IPS DF 6.9 (cell line): ENCODE results near the gene SNTN.
"Not testable (repeated sequence)": the region's sequence is repeated elsewhere in the genome, so short reads cannot be mapped to it uniquely, and the experiment has no call there.

Experiments
- DNase-seq: peaks from one replicate; pipeline ENCODE4 v3.0.0-alpha.2; 2013; ENCODE audit warnings: low read depth, low spot score
- H3K27ac ChIP-seq: one replicate; pipeline ENCODE4 v1.5.1; 2013; ENCODE audit warnings: low read length, control low read depth
- H3K27me3 ChIP-seq: 2 replicates; pipeline ENCODE4 v1.6.1; 2013; ENCODE audit warnings: mild to moderate bottlenecking, low read length; ENCODE audit not compliant: control insufficient read depth, insufficient read depth
- H3K36me3 ChIP-seq: 2 replicates; pipeline ENCODE4 v1.6.1; 2013; ENCODE audit warnings: low read length; ENCODE audit not compliant: control insufficient read depth, insufficient read depth
- H3K4me1 ChIP-seq: 2 replicates; pipeline ENCODE4 v1.6.1; 2013; ENCODE audit warnings: low read length; ENCODE audit not compliant: control insufficient read depth, insufficient read depth
- H3K4me3 ChIP-seq: 2 replicates; pipeline ENCODE4 v1.5.1; 2013; ENCODE audit warnings: mild to moderate bottlenecking, low read length
- H3K9me3 ChIP-seq: 2 replicates; pipeline ENCODE4 v1.6.1; 2013; ENCODE audit warnings: low read length, inconsistent platforms; ENCODE audit not compliant: control insufficient read depth, insufficient read depth
- WGBS: extraction: QIAGEN DNeasy Blood & Tissue Kit; methylation state at CpG from one replicate; pipeline ENCODE4 v1.1.7; 2013; ENCODE audit warnings: mixed read lengths, missing lambda C conversion rate; ENCODE audit not compliant: insufficient read length, insufficient coverage; 5-methylcytosine and 5-hydroxymethylcytosine counted together

SNTN gene

GRCh38 chr3:63642488-63642887 lies 10.0 kb upstream of the SNTN start:
- Histone ChIP-seq H3K4me1 (no peaks in the 10 kb centered on the region), H3K9me3 (no peaks in the 10 kb centered on the region), H3K36me3 (no peaks in the 10 kb centered on the region), H3K27me3 (no peaks in the 10 kb centered on the region), H3K27ac (no peak overlapping the region), H3K4me3 (no peak overlapping the region)
- DNase-seq = no peak
- WGBS = no CpG with 5 or more reads among the region's 1 CpG

- Histone ChIP-seq H3K9me3 (no peaks in the 10 kb centered on the region), H3K27ac (no peak overlapping the region), H3K4me3 (no peak overlapping the region), H3K27me3 (no peaks in the 10 kb centered on the region), H3K36me3 (no peaks in the 10 kb centered on the region), H3K4me1 (no peaks in the 10 kb centered on the region)
- no CpG with 5 or more reads among the region's 5 CpGs for WGBS
- no peak for DNase-seq
Observed at GRCh38 chr3:63644212-63644797, 8.2 kb upstream of the SNTN start.

- H3K27ac ChIP-seq, H3K4me1 ChIP-seq, DNase-seq, H3K9me3 ChIP-seq, H3K36me3 ChIP-seq, H3K27me3 ChIP-seq: not testable (repeated sequence)
- WGBS = no CpG with 5 or more reads among the region's 25 CpGs
- peak overlapping the region; percentile 66; the same call in 1 of the 2 replicates for H3K4me3 ChIP-seq
Observed at GRCh38 chr3:63644928-63645781, 7.3 kb upstream of the SNTN start.

- DNase-seq = no peak
- WGBS = no CpG with 5 or more reads among the region's 4 CpGs
- Histone ChIP-seq H3K27me3 (no peaks in the 10 kb centered on the region), H3K36me3 (no peaks in the 10 kb centered on the region), H3K27ac (no peak overlapping the region), H3K4me1 (no peaks in the 10 kb centered on the region), H3K4me3 (no peak overlapping the region), H3K9me3 (no peaks in the 10 kb centered on the region)
Observed at GRCh38 chr3:63654211-63654610, 1.7 kb downstream of the SNTN start.

GRCh38 chr3:63654931-63655330 lies 2.5 kb downstream of the SNTN start:
- H3K27me3 ChIP-seq = no peaks in the 10 kb centered on the region
- WGBS = no CpG with 5 or more reads among the region's 5 CpGs
- no peak overlapping the region for H3K27ac ChIP-seq
- H3K36me3 ChIP-seq = no peaks in the 10 kb centered on the region
- no peak overlapping the region for H3K4me3 ChIP-seq
- H3K4me1 ChIP-seq = no peaks in the 10 kb centered on the region
- H3K9me3 ChIP-seq = no peaks in the 10 kb centered on the region
- DNase-seq = no peak

GRCh38 chr3:63655519-63655918 lies 3.0 kb downstream of the SNTN start:
- Histone ChIP-seq H3K4me3 (no peak overlapping the region), H3K9me3 (no peaks in the 10 kb centered on the region), H3K36me3 (no peaks in the 10 kb centered on the region), H3K27ac (no peak overlapping the region), H3K27me3 (no peaks in the 10 kb centered on the region), H3K4me1 (no peaks in the 10 kb centered on the region)
- no CpG with 5 or more reads among the region's 4 CpGs for WGBS
- no peak for DNase-seq

- H3K4me1 ChIP-seq = no peaks in the 10 kb centered on the region
- no peaks in the 10 kb centered on the region for H3K36me3 ChIP-seq
Observed at GRCh38 chr3:63656786-63657185, 4.3 kb downstream of the SNTN start.

GRCh38 chr3:63661242-63661641 lies 8.8 kb downstream of the SNTN start:
- WGBS = 100% methylated on average over 1 of the region's 1 CpG
- DNase-seq = no peak
- H3K4me3 ChIP-seq = no peak overlapping the region

More at GRCh38 chr3:63656786-63657185, 4.3 kb downstream of the SNTN start:
- Histone ChIP-seq H3K27me3 (no peaks in the 10 kb centered on the region), H3K9me3 (no peaks in the 10 kb centered on the region), H3K27ac (no peak overlapping the region), H3K4me3 (no peak overlapping the region)
- DNase-seq = no peak
- no CpG with 5 or more reads among the region's 6 CpGs for WGBS

GRCh38 chr3:63662011-63662410 lies 9.5 kb downstream of the SNTN start:
- no CpG with 5 or more reads among the region's 4 CpGs for WGBS
- H3K27ac ChIP-seq = no peak overlapping the region
- H3K36me3 ChIP-seq = no peaks in the 10 kb centered on the region
- no peaks in the 10 kb centered on the region for H3K9me3 ChIP-seq
- no peaks in the 10 kb centered on the region for H3K27me3 ChIP-seq
- H3K4me3 ChIP-seq = no peak overlapping the region
- H3K4me1 ChIP-seq = no peaks in the 10 kb centered on the region
- no peak for DNase-seq

More at GRCh38 chr3:63661242-63661641, 8.8 kb downstream of the SNTN start:
- Histone ChIP-seq H3K27ac (no peak overlapping the region), H3K4me1 (no peaks in the 10 kb centered on the region), H3K27me3 (no peaks in the 10 kb centered on the region), H3K36me3 (no peaks in the 10 kb centered on the region), H3K9me3 (no peaks in the 10 kb centered on the region)

GRCh38 chr3:63662500-63662899 lies 10.0 kb downstream of the SNTN start:
- Histone ChIP-seq H3K36me3 (no peaks in the 10 kb centered on the region), H3K9me3 (no peaks in the 10 kb centered on the region), H3K4me1 (no peaks in the 10 kb centered on the region), H3K27ac (no peak overlapping the region), H3K27me3 (no peaks in the 10 kb centered on the region), H3K4me3 (no peak overlapping the region)
- DNase-seq = no peak

- no CpG with 5 or more reads among the region's 7 CpGs for WGBS
Observed at GRCh38 chr3:63670544-63670943, 18.1 kb downstream of the SNTN start.

More at GRCh38 chr3:63670544-63670943, 18.1 kb downstream of the SNTN start:
- H3K4me3 ChIP-seq = no peak overlapping the region
- no peaks in the 10 kb centered on the region for H3K9me3 ChIP-seq
- H3K27ac ChIP-seq = no peak overlapping the region
- H3K27me3 ChIP-seq = no peaks in the 10 kb centered on the region
- no peak for DNase-seq
- H3K36me3 ChIP-seq = no peaks in the 10 kb centered on the region
- H3K4me1 ChIP-seq = no peaks in the 10 kb centered on the region
